MM.1S (cell line): ENCODE data around the gene HSBP1.

Experiments
- EZH2 ChIP-seq: fragments of 300-600 bp; sonication (generic); optimal IDR thresholded peaks from 2 replicates; pipeline ENCODE3; 2017; ENCODE audit warnings: low read depth, mild to moderate bottlenecking, antibody characterized with exemption, low read length, mixed read lengths
- TF ChIP-seq, protein P1 (sequence below): fragments of 300-600 bp; sonication (generic); IDR thresholded peaks from 2 replicates; pipeline ENCODE4 v1.5.1; 2016; ENCODE audit warnings: antibody characterized with exemption, low read length, mixed read lengths

- no peak for TF ChIP-seq EZH2
- TF ChIP-seq, protein P1, sequence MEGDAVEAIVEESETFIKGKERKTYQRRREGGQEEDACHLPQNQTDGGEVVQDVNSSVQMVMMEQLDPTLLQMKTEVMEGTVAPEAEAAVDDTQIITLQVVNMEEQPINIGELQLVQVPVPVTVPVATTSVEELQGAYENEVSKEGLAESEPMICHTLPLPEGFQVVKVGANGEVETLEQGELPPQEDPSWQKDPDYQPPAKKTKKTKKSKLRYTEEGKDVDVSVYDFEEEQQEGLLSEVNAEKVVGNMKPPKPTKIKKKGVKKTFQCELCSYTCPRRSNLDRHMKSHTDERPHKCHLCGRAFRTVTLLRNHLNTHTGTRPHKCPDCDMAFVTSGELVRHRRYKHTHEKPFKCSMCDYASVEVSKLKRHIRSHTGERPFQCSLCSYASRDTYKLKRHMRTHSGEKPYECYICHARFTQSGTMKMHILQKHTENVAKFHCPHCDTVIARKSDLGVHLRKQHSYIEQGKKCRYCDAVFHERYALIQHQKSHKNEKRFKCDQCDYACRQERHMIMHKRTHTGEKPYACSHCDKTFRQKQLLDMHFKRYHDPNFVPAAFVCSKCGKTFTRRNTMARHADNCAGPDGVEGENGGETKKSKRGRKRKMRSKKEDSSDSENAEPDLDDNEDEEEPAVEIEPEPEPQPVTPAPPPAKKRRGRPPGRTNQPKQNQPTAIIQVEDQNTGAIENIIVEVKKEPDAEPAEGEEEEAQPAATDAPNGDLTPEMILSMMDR: no peak
These were observed 35.2 kb downstream of the HSBP1 start for GRCh38 chr16:83842756-83843507.
